IPS-20b (cell line): ENCODE results near the gene NEK2.
"Not testable (repeated sequence)": the region's sequence is repeated elsewhere in the genome, so short reads cannot be mapped to it uniquely, and the experiment has no call there.

Experiments used
- H3K27ac ChIP-seq: one replicate; pipeline ENCODE4 v1.5.1; 2013; ENCODE audit warnings: low read length
- H3K27me3 ChIP-seq: 2 replicates; pipeline ENCODE4 v1.6.1; 2013; ENCODE audit warnings: mild to moderate bottlenecking, low read length, inconsistent platforms; ENCODE audit not compliant: insufficient read depth
- H3K36me3 ChIP-seq: 2 replicates; pipeline ENCODE4 v1.6.1; 2013; ENCODE audit warnings: low read depth, mild to moderate bottlenecking, inconsistent platforms, low read length, moderate library complexity; ENCODE audit not compliant: insufficient read depth
- H3K4me1 ChIP-seq: 2 replicates; pipeline ENCODE4 v1.6.1; 2013; ENCODE audit warnings: mild to moderate bottlenecking, control low read depth, inconsistent platforms, low read length, moderate library complexity; ENCODE audit not compliant: insufficient read depth
- H3K4me3 ChIP-seq: 2 replicates; pipeline ENCODE4 v1.5.1; 2013; ENCODE audit warnings: mild to moderate bottlenecking, low read length, inconsistent platforms
- H3K9ac ChIP-seq: 2 replicates; pipeline ENCODE4 v1.6.1; 2013; ENCODE audit warnings: low read depth, mild to moderate bottlenecking, inconsistent platforms, low read length, moderate library complexity
- H3K9me3 ChIP-seq: 2 replicates; pipeline ENCODE4 v1.6.1; 2013; ENCODE audit warnings: mild to moderate bottlenecking, low read depth, low read length, inconsistent platforms; ENCODE audit not compliant: insufficient read depth

NEK2 gene

GRCh38 chr1:211687462-211688215 lies 12.2 kb upstream of the NEK2 start:
- H3K4me3 ChIP-seq = no peak overlapping the region
- no peaks in the 10 kb centered on the region for H3K36me3 ChIP-seq
- no peaks in the 10 kb centered on the region for H3K4me1 ChIP-seq
- no peak overlapping the region for H3K27ac ChIP-seq
- H3K27me3 ChIP-seq = no peaks in the 10 kb centered on the region
- no peaks in the 10 kb centered on the region for H3K9me3 ChIP-seq
- H3K9ac ChIP-seq = no peak overlapping the region

GRCh38 chr1:211685823-211686222 lies 10.4 kb upstream of the NEK2 start:
- Histone ChIP-seq H3K27me3 (no peaks in the 10 kb centered on the region), H3K9me3 (no peaks in the 10 kb centered on the region), H3K36me3 (no peaks in the 10 kb centered on the region), H3K4me1 (no peaks in the 10 kb centered on the region; the same call in 1 of the 2 replicates), H3K27ac (no peak overlapping the region), H3K9ac (no peak overlapping the region), H3K4me3 (no peak overlapping the region)

- Histone ChIP-seq H3K4me3 (no peak overlapping the region), H3K9me3 (no peaks in the 10 kb centered on the region), H3K27ac (no peak overlapping the region)
Observed at GRCh38 chr1:211684791-211685190, 9.4 kb upstream of the NEK2 start.

GRCh38 chr1:211684331-211684730 lies 8.9 kb upstream of the NEK2 start:
- no peaks in the 10 kb centered on the region for H3K36me3 ChIP-seq
- H3K9ac ChIP-seq = no peak overlapping the region
- H3K27ac ChIP-seq = no peak overlapping the region
- no peak overlapping the region for H3K4me3 ChIP-seq
- no peaks in the 10 kb centered on the region for H3K27me3 ChIP-seq
- H3K9me3 ChIP-seq = no peaks in the 10 kb centered on the region
- H3K4me1 ChIP-seq = no peaks in the 10 kb centered on the region; the same call in 1 of the 2 replicates

More at GRCh38 chr1:211684791-211685190, 9.4 kb upstream of the NEK2 start:
- H3K9ac ChIP-seq = no peak overlapping the region
- no peaks in the 10 kb centered on the region for H3K27me3 ChIP-seq
- no peaks in the 10 kb centered on the region for H3K36me3 ChIP-seq
- no peaks in the 10 kb centered on the region; the same call in 1 of the 2 replicates for H3K4me1 ChIP-seq

- Histone ChIP-seq H3K36me3 (no peaks in the 10 kb centered on the region), H3K27me3 (no peaks in the 10 kb centered on the region), H3K4me3 (no peak overlapping the region)
Observed at GRCh38 chr1:211683396-211684297, 8.2 kb upstream of the NEK2 start.

GRCh38 chr1:211682186-211682585 lies 6.8 kb upstream of the NEK2 start:
- not testable (repeated sequence) for H3K27me3 ChIP-seq, H3K4me3 ChIP-seq, H3K36me3 ChIP-seq, H3K4me1 ChIP-seq, H3K27ac ChIP-seq, H3K9ac ChIP-seq, H3K9me3 ChIP-seq

More at GRCh38 chr1:211683396-211684297, 8.2 kb upstream of the NEK2 start:
- H3K9ac ChIP-seq = no peak overlapping the region
- no peaks in the 10 kb centered on the region; the same call in 1 of the 2 replicates for H3K4me1 ChIP-seq
- no peaks in the 10 kb centered on the region for H3K9me3 ChIP-seq
- H3K27ac ChIP-seq = no peak overlapping the region

- no peaks in the 10 kb centered on the region for H3K27me3 ChIP-seq
- H3K4me1 ChIP-seq = no peaks in the 10 kb centered on the region; the same call in 1 of the 2 replicates
- no peak overlapping the region for H3K9ac ChIP-seq
- H3K27ac ChIP-seq = no peak overlapping the region
- no peaks in the 10 kb centered on the region for H3K36me3 ChIP-seq
- H3K9me3 ChIP-seq = no peaks in the 10 kb centered on the region
- no peak overlapping the region for H3K4me3 ChIP-seq
Observed at GRCh38 chr1:211680752-211681327, 5.4 kb upstream of the NEK2 start.

- Histone ChIP-seq H3K4me3 (no peak overlapping the region), H3K9ac (no peak overlapping the region), H3K36me3 (peaks cover 10% of the 10 kb centered on the region), H3K27ac (no peak overlapping the region), H3K4me1 (no peaks in the 10 kb centered on the region; the same call in 1 of the 2 replicates), H3K27me3 (no peaks in the 10 kb centered on the region), H3K9me3 (no peaks in the 10 kb centered on the region)
Observed at GRCh38 chr1:211677659-211678058, 2.2 kb upstream of the NEK2 start.

- Histone ChIP-seq H3K27ac (no peak overlapping the region), H3K9ac (no peak overlapping the region), H3K36me3 (peaks cover 12% of the 10 kb centered on the region), H3K27me3 (no peaks in the 10 kb centered on the region), H3K9me3 (no peaks in the 10 kb centered on the region), H3K4me1 (no peaks in the 10 kb centered on the region; the same call in 1 of the 2 replicates), H3K4me3 (peak overlapping the region; percentile 96; the same call in 1 of the 2 replicates)
Observed at GRCh38 chr1:211676761-211677160, 1.3 kb upstream of the NEK2 start.

GRCh38 chr1:211676106-211676583 lies 724 bp upstream of the NEK2 start:
- no peaks in the 10 kb centered on the region; the same call in 1 of the 2 replicates for H3K4me1 ChIP-seq
- no peaks in the 10 kb centered on the region for H3K27me3 ChIP-seq
- no peaks in the 10 kb centered on the region for H3K9me3 ChIP-seq
- no peak overlapping the region for H3K27ac ChIP-seq
- H3K4me3 ChIP-seq = peak overlapping the region; percentile 96
- H3K9ac ChIP-seq = peak overlapping the region; percentile 80; the same call in 1 of the 2 replicates
- peaks cover 15% of the 10 kb centered on the region for H3K36me3 ChIP-seq

GRCh38 chr1:211667065-211667617 lies 8.3 kb downstream of the NEK2 start:
- H3K4me3 ChIP-seq = no peak overlapping the region
- peaks cover 73% of the 10 kb centered on the region for H3K36me3 ChIP-seq
- H3K27me3 ChIP-seq = no peaks in the 10 kb centered on the region
- no peaks in the 10 kb centered on the region for H3K4me1 ChIP-seq
- H3K9ac ChIP-seq = no peak overlapping the region
- no peak overlapping the region for H3K27ac ChIP-seq
- H3K9me3 ChIP-seq = no peaks in the 10 kb centered on the region
